Glutamatergic neuron (in vitro differentiated cells): ENCODE measurements around the gene TRAK1. TPM values are rescaled to one million over a fixed set of nuclear protein-coding genes. Genes with fewer than 3 reads are reported as not detected.

Experiments
- DNase-seq: peaks from one replicate; pipeline ENCODE4 v3.0.0; 2022
- H3K27ac Mint-ChIP-seq: one replicate; pipeline ENCODE4 v1.8.0; 2020; ENCODE audit warnings: mild to moderate bottlenecking, mixed read lengths, inconsistent platforms; ENCODE audit not compliant: unreplicated experiment
- H3K27me3 Mint-ChIP-seq: one replicate; pipeline ENCODE4 v1.8.0; 2020; ENCODE audit warnings: mild to moderate bottlenecking, moderate library complexity, mixed read lengths, inconsistent platforms; ENCODE audit not compliant: unreplicated experiment
- H3K36me3 Mint-ChIP-seq: one replicate; pipeline ENCODE4 v1.8.0; 2020; ENCODE audit warnings: mild to moderate bottlenecking, mixed read lengths, inconsistent platforms; ENCODE audit not compliant: unreplicated experiment
- H3K4me1 Mint-ChIP-seq: one replicate; pipeline ENCODE4 v1.8.0; 2020; ENCODE audit warnings: mild to moderate bottlenecking, low read depth, mixed read lengths, inconsistent platforms; ENCODE audit not compliant: unreplicated experiment
- H3K4me3 Mint-ChIP-seq: one replicate; pipeline ENCODE4 v1.8.0; 2020; ENCODE audit warnings: mild to moderate bottlenecking, mixed read lengths, inconsistent platforms; ENCODE audit not compliant: unreplicated experiment
- H3K9me3 Mint-ChIP-seq: one replicate; pipeline ENCODE4 v1.8.0; 2020; ENCODE audit warnings: mild to moderate bottlenecking, moderate library complexity, mixed read lengths, inconsistent platforms; ENCODE audit not compliant: unreplicated experiment
- total RNA-seq: library from RNA; stranded (reverse); fragmentation: NEBNext Ultra II Directional; extraction: Animal tissue kit (Norgen Biotek cat#: 25700); gene quantifications from one replicate; pipeline ENCODE4 v1.2.1, GENCODE V29; 2021; ENCODE audit not compliant: unreplicated experiment
- TF ChIP-seq, protein P1 (sequence below): fragments of 200-600 bp; sonication (generic); IDR thresholded peaks from one replicate; pipeline ENCODE4 v1.5.0; 2021; ENCODE audit not compliant: partially characterized antibody, unreplicated experiment

Gene TRAK1
- total RNA-seq, 1 donor from 2014 or later: 308 TPM

DNA sequence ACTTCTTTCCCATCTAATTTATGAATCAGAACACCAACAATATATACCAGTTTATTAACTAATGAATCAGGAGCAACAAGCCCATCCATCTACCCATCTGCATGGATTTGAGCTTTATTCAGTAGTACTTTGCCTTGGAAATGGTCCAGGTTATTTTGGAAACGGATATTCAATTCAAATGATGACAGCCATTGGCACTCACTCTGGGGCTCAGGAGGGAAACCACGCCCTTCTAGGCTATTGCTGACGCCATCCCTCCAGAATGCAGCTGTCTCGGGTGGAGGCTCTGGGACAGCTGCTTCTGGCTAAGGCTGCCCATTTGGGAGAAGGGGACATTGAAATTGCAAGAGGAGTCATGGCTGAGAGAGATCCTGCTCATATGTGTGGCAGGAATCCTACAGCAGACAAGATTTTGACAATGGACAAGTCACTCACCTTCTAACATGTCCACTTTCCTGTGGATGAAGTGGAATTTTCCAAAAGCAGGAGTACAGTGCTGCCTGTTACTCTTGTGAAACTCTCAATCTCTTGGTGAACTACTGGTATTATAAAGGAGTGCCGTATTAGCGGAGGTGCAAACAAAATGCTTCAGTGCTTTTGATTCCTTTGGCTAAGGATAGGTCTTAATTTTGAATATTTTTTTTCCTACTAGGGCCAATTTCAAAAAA, 29.3 kb upstream of the TRAK1 start:
- H3K4me1 Mint-ChIP-seq: peaks cover 70% of the 10 kb centered on the region
- DNase-seq: peak; percentile 75
- no peaks in the 10 kb centered on the region for H3K36me3 Mint-ChIP-seq
- H3K27ac Mint-ChIP-seq: peak overlapping the region; percentile 97
- TF ChIP-seq, protein P1, sequence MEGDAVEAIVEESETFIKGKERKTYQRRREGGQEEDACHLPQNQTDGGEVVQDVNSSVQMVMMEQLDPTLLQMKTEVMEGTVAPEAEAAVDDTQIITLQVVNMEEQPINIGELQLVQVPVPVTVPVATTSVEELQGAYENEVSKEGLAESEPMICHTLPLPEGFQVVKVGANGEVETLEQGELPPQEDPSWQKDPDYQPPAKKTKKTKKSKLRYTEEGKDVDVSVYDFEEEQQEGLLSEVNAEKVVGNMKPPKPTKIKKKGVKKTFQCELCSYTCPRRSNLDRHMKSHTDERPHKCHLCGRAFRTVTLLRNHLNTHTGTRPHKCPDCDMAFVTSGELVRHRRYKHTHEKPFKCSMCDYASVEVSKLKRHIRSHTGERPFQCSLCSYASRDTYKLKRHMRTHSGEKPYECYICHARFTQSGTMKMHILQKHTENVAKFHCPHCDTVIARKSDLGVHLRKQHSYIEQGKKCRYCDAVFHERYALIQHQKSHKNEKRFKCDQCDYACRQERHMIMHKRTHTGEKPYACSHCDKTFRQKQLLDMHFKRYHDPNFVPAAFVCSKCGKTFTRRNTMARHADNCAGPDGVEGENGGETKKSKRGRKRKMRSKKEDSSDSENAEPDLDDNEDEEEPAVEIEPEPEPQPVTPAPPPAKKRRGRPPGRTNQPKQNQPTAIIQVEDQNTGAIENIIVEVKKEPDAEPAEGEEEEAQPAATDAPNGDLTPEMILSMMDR: no peak
- peaks cover 28% of the 10 kb centered on the region for H3K27me3 Mint-ChIP-seq
- peaks cover 22% of the 10 kb centered on the region for H3K9me3 Mint-ChIP-seq
- H3K4me3 Mint-ChIP-seq: peak overlapping the region; percentile 80

DNA sequence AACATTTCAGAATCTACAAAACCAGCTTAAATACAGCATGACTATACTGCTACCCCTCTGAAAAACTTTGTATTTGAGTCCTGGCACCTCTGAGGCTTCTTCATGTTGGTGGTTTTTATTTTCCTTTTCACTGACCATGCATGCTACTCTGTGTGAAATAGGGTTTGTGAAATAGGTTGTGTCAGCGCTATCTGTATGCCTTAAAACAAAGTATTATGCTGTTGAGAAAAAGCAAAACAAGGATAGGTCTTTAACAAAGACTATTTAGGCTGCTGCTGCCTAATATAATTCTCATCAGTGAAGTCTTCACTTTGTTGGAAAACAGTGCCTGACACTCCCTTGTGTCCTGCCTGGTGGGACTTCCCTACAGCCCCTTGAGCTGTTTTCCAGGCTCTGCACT, 28.7 kb upstream of the TRAK1 start:
- Mint-ChIP-seq H3K27ac (peak overlapping the region; percentile 97), H3K4me3 (peak overlapping the region; percentile 80), H3K9me3 (peaks cover 20% of the 10 kb centered on the region), H3K4me1 (peaks cover 70% of the 10 kb centered on the region), H3K27me3 (peaks cover 26% of the 10 kb centered on the region), H3K36me3 (no peaks in the 10 kb centered on the region)
- no peak for DNase-seq
- TF ChIP-seq, protein P1: no peak

DNA sequence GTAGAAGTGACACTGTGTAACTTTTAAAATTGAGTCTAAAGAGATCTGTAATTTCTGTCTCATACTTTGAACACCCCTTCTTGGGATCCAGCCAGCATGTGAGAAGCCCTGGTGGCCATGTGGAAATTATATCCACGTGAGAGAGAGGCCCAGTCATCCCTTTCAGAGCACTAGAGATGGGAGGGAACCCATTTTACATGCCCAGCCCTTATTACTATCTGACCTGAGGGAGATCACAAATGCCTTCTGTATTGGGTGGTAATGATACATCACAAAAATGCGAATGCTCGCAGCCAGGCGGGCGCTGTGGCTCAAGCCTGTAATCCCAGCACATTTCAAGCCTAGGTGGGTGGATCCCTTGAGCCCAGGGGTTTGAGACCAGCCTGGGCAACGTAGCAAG, 27.3 kb upstream of the TRAK1 start:
- TF ChIP-seq, protein P1: no peak
- H3K4me3 Mint-ChIP-seq: peak overlapping the region; percentile 76
- H3K27me3 Mint-ChIP-seq: peaks cover 23% of the 10 kb centered on the region
- peak overlapping the region; percentile 97 for H3K27ac Mint-ChIP-seq
- H3K9me3 Mint-ChIP-seq: peaks cover 16% of the 10 kb centered on the region
- DNase-seq: no peak
- peaks cover 61% of the 10 kb centered on the region for H3K4me1 Mint-ChIP-seq
- H3K36me3 Mint-ChIP-seq: no peaks in the 10 kb centered on the region

DNA sequence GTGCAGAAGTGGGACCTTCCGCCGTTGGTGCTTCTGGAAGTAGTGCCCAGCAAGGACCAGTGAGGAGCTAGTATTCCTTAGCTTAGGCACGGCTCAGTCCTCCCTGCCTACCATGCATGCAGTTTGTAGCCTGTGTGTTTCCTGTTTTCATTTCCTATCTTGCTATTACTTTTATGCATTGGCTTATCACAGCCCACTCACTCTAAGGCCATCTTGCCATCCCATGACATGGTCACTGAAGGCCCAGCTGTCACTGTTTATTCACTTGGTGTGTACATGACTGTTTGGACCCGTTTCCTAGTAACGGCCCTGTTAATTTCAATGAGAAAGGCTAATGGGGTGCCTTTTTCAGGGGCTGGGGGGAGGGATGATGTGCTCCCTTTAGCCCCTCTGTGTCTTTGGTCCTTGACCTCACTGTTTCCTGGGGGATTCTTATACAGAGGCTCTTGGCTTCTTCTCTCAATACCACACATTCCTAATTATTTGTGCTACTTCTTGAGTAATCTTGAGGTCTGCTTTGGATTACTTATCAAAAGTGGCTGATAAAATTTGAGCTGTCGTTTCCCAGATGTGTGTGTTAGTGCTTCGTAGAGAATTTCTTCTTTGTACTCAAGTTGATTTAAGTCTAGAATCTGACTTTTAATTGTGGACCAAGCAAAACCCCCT, 24.5 kb upstream of the TRAK1 start:
- H3K36me3 Mint-ChIP-seq: no peaks in the 10 kb centered on the region
- peaks cover 22% of the 10 kb centered on the region for H3K27me3 Mint-ChIP-seq
- no peak for DNase-seq
- H3K4me3 Mint-ChIP-seq: peak overlapping the region; percentile 72
- TF ChIP-seq, protein P1: no peak
- H3K9me3 Mint-ChIP-seq: peaks cover 17% of the 10 kb centered on the region
- peak overlapping the region; percentile 91 for H3K27ac Mint-ChIP-seq
- H3K4me1 Mint-ChIP-seq: peaks cover 57% of the 10 kb centered on the region

DNA sequence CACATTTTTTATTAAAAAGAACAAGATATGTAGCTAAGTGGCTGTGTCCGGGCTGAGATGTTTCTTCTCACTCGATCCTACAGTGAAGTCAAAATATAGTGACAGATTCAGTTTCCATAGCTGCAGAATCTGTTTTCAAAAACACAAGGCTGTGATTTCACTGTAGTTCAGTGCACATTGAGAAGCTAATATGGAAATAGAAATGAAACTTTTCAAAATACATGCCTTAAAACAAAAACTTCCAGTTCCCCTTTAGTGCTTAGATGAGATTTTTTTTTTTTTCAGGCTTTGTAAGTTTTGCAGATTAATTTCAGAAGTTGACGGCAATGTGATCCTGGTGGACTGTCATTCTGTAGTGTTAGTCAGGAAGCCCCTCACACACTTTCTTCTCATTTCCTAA, 23.8 kb upstream of the TRAK1 start:
- H3K9me3 Mint-ChIP-seq: peaks cover 17% of the 10 kb centered on the region
- no peaks in the 10 kb centered on the region for H3K36me3 Mint-ChIP-seq
- peak overlapping the region; percentile 91 for H3K27ac Mint-ChIP-seq
- TF ChIP-seq, protein P1: no peak
- H3K4me1 Mint-ChIP-seq: peaks cover 57% of the 10 kb centered on the region
- H3K4me3 Mint-ChIP-seq: peak overlapping the region; percentile 43
- no peak for DNase-seq
- peaks cover 20% of the 10 kb centered on the region for H3K27me3 Mint-ChIP-seq
